Panc1 (cell line): ENCODE results near the gene NTRK3. TPM values are rescaled to one million over a fixed set of nuclear protein-coding genes. Genes with fewer than 3 reads are reported as not detected.

Source experiments
- ATAC-seq: fragments of 200-7000 bp; cut with Tn5 transposase; 2 replicates; pipeline ENCODE4 v1.9.1; 2020; ENCODE audit warnings: mild to moderate bottlenecking, moderate library complexity
- BruUV-seq: library from RNA; stranded (reverse); fragments of 400-500 nt; replicated peaks from 2 replicates; lab custom pipeline; 2021; lab: Mats Ljungman, UMichigan
- CTCF ChIA-PET: fragments of 300-600 bp; sonication (Branson Sonifier 250); formaldehyde crosslinking; loops from one replicate; lab custom pipeline; 2022; ENCODE audit warnings: antibody characterized with exemption; lab: Charles Lee
- POLR2A ChIA-PET: fragments of 300-600 bp; sonication (Branson Sonifier 250); formaldehyde crosslinking; loops from one replicate; lab custom pipeline; 2022; ENCODE audit warnings: antibody characterized with exemption; lab: Charles Lee
- DNase-seq: peaks from one replicate; pipeline ENCODE4 v3.0.0-alpha.2; 2010; ENCODE audit warnings: low read depth, low spot score
- H3K27ac ChIP-seq: 2 replicates; pipeline ENCODE4 v1.5.1; 2011; ENCODE audit warnings: mild to moderate bottlenecking, low read length, inconsistent platforms
- H3K27me3 ChIP-seq: fragments of 200-500 bp; sonication (Bioruptor generic); 2 replicates; pipeline ENCODE4 v1.6.0; 2014; ENCODE audit warnings: low read length, inconsistent platforms; ENCODE audit not compliant: control insufficient read depth, insufficient read depth
- H3K36me3 ChIP-seq: fragments of 200-500 bp; sonication (Bioruptor generic); 2 replicates; pipeline ENCODE4 v1.5.1; 2014; ENCODE audit warnings: inconsistent platforms, mild to moderate bottlenecking, low read length, moderate library complexity; ENCODE audit not compliant: control insufficient read depth, insufficient read depth
- H3K4me1 ChIP-seq: 2 replicates; pipeline ENCODE4 v1.5.1; 2011; ENCODE audit warnings: inconsistent platforms, mild to moderate bottlenecking, low read length, moderate library complexity; ENCODE audit not compliant: control insufficient read depth, insufficient read depth
- H3K4me3 ChIP-seq, 2 experiments: 2 replicates each; pipeline ENCODE4 v1.5.1; 2011 to 2012; ENCODE audit warnings: low read depth in 2 of 2, low read length in 2 of 2, mild to moderate bottlenecking in 2 of 2, inconsistent platforms in 1 of 2, moderate library complexity in 1 of 2
- H3K9me3 ChIP-seq: fragments of 200-500 bp; sonication (Bioruptor generic); 2 replicates; pipeline ENCODE4 v1.5.1; 2014; ENCODE audit warnings: low read depth, mild to moderate bottlenecking, inconsistent platforms, low read length, moderate library complexity; ENCODE audit not compliant: control insufficient read depth, insufficient read depth
- POLR2AphosphoS5 ChIP-seq: IDR thresholded peaks from 2 replicates; pipeline ENCODE4 v1.6.1; 2012; ENCODE audit warnings: mild to moderate bottlenecking, low read depth, low read length, moderate library complexity
- SIN3A ChIP-seq: IDR thresholded peaks from 2 replicates; pipeline ENCODE4 v1.6.1; 2012; ENCODE audit warnings: low read depth, mild to moderate bottlenecking, low read length, moderate library complexity, borderline replicate concordance; ENCODE audit not compliant: insufficient read depth
- TCF7L2 ChIP-seq: IDR thresholded peaks from 2 replicates; pipeline ENCODE4 v1.6.1; 2011; ENCODE audit warnings: mild to moderate bottlenecking, low read depth, low read length, inconsistent platforms
- in situ Hi-C: cut with HindIII; loops from 2 replicates; pipeline ENCODE4 v1.10.0; 2016; ENCODE audit warnings: low sequenced_read_pairs, low pct_unique_long_range_greater_than_20kb
- intact Hi-C: fragments of 100-400 bp; cut with micrococcal nuclease; formaldehyde crosslinking; loops from one replicate; pipeline ENCODE4 v1.10.0; 2022; ENCODE audit not compliant: unreplicated experiment
- total RNA-seq: library from RNA; stranded (reverse); gene quantifications from one replicate; pipeline ENCODE4 v1.2.1, GENCODE V29; 2021; ENCODE audit not compliant: unreplicated experiment
- TF ChIP-seq, protein P1 (sequence below): fragments of 450-650 bp; IDR thresholded peaks from 2 replicates; pipeline ENCODE4 v1.5.1; 2017; ENCODE audit warnings: mild to moderate bottlenecking
- TF ChIP-seq, protein P2 (sequence below), 2 experiments: IDR thresholded peaks; 2 replicates each; pipeline ENCODE4 v1.6.1; 2011 to 2012; ENCODE audit warnings: low read depth in 2 of 2, control low read depth in 1 of 2, low read length in 1 of 2, mild to moderate bottlenecking in 1 of 2, moderate library complexity in 1 of 2; ENCODE audit not compliant: insufficient read depth in 1 of 2

The NTRK3 gene
- total RNA-seq, 1 experiment from 2014 or later, result not detected

DNA sequence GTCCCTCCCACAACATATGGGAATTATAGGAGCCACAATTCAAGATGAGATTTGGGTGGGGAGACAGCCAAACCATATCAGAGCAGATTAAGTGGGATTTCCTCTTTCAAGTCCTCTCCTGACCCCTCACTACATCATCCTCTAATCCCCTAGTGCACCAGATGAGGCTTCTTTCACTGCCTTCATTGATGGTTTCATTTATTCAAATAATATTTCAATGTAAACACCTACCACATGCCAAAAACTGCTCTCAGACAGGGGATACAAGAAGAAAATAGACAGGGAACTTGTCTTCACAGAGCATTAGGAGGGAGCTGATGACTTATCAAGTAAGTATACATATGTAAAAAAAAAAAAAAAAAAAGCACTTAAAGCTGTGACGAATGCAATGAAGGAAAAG is 180.2 kb downstream of the NTRK3 start:
- no peak for TF ChIP-seq TCF7L2
- TF ChIP-seq, protein P1, sequence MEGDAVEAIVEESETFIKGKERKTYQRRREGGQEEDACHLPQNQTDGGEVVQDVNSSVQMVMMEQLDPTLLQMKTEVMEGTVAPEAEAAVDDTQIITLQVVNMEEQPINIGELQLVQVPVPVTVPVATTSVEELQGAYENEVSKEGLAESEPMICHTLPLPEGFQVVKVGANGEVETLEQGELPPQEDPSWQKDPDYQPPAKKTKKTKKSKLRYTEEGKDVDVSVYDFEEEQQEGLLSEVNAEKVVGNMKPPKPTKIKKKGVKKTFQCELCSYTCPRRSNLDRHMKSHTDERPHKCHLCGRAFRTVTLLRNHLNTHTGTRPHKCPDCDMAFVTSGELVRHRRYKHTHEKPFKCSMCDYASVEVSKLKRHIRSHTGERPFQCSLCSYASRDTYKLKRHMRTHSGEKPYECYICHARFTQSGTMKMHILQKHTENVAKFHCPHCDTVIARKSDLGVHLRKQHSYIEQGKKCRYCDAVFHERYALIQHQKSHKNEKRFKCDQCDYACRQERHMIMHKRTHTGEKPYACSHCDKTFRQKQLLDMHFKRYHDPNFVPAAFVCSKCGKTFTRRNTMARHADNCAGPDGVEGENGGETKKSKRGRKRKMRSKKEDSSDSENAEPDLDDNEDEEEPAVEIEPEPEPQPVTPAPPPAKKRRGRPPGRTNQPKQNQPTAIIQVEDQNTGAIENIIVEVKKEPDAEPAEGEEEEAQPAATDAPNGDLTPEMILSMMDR, result no peak
- no peak for TF ChIP-seq POLR2AphosphoS5
- TF ChIP-seq SIN3A, result no peak
- TF ChIP-seq, protein P2, sequence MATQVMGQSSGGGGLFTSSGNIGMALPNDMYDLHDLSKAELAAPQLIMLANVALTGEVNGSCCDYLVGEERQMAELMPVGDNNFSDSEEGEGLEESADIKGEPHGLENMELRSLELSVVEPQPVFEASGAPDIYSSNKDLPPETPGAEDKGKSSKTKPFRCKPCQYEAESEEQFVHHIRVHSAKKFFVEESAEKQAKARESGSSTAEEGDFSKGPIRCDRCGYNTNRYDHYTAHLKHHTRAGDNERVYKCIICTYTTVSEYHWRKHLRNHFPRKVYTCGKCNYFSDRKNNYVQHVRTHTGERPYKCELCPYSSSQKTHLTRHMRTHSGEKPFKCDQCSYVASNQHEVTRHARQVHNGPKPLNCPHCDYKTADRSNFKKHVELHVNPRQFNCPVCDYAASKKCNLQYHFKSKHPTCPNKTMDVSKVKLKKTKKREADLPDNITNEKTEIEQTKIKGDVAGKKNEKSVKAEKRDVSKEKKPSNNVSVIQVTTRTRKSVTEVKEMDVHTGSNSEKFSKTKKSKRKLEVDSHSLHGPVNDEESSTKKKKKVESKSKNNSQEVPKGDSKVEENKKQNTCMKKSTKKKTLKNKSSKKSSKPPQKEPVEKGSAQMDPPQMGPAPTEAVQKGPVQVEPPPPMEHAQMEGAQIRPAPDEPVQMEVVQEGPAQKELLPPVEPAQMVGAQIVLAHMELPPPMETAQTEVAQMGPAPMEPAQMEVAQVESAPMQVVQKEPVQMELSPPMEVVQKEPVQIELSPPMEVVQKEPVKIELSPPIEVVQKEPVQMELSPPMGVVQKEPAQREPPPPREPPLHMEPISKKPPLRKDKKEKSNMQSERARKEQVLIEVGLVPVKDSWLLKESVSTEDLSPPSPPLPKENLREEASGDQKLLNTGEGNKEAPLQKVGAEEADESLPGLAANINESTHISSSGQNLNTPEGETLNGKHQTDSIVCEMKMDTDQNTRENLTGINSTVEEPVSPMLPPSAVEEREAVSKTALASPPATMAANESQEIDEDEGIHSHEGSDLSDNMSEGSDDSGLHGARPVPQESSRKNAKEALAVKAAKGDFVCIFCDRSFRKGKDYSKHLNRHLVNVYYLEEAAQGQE (IDR thresholded peaks at IDR 0.05; ENCODE audit: insufficient read depth in 1 of 2, low read depth in 2 of 2, low read length in 1 of 2), result no peak
- intact Hi-C loops, result no loop called here
- H3K27ac ChIP-seq, result no peak overlapping the region
- no peak overlapping the region for H3K4me3 ChIP-seq
- no peaks in the 10 kb centered on the region for H3K9me3 ChIP-seq
- no TSS peak for BruUV-seq
- ChIA-PET CTCF (no interaction called here), POLR2A (no interaction called here)
- no peaks in the 10 kb centered on the region for H3K4me1 ChIP-seq
- ATAC-seq, result no peak
- DNase-seq, result no peak
- in situ Hi-C loops, result no loop called here
- H3K27me3 ChIP-seq, result no peaks in the 10 kb centered on the region; the same call in 1 of the 2 replicates
- H3K36me3 ChIP-seq, result no peaks in the 10 kb centered on the region

DNA sequence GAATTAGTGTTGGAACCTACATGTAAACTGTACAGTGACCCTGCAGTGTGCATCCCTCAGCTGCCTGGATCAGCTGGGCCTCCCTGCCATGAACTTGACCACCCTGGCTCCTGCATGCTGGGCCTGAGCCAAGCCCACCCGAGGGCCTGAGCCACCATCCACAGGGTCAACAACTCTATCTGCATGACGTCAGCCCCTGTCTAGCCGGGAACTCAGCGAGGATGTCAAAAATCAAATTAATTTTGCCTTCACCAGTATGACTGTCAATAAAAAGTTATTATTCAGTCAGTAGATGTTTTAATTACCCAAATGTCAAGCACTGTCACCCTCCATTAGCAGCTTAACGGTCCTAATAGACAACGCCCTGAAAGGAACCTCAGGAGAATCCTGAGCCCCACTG is 181.4 kb downstream of the NTRK3 start:
- Histone ChIP-seq H3K36me3 (no peaks in the 10 kb centered on the region), H3K4me3 (no peak overlapping the region), H3K9me3 (no peaks in the 10 kb centered on the region), H3K27me3 (no peaks in the 10 kb centered on the region; the same call in 1 of the 2 replicates), H3K27ac (no peak overlapping the region), H3K4me1 (no peaks in the 10 kb centered on the region)
- no TSS peak for BruUV-seq
- intact Hi-C loops (no loop called here), in situ Hi-C loops (no loop called here)
- DNase-seq, result no peak
- CTCF ChIA-PET, result no interaction called here
- POLR2A ChIA-PET, result no interaction called here
- TF ChIP-seq SIN3A, result no peak
- no peak for TF ChIP-seq TCF7L2
- TF ChIP-seq, protein P2 (IDR thresholded peaks at IDR 0.05; ENCODE audit: insufficient read depth in 1 of 2, low read depth in 2 of 2, low read length in 1 of 2), result no peak
- TF ChIP-seq POLR2AphosphoS5, result no peak
- TF ChIP-seq, protein P1, result no peak
- no peak for ATAC-seq
